Endothelial cell of umbilical vein (primary cell): ENCODE results near the gene TMEM178B.

Experiments
- CTCF ChIP-seq, 2 donors: IDR thresholded peaks; 1 replicate in 1 of 2; 2 replicates in 1 of 2; pipeline ENCODE4 v1.5.1; 2011; ENCODE audit warnings: low read length in 2 of 2, mild to moderate bottlenecking in 2 of 2, moderate library complexity in 2 of 2, control low read depth in 1 of 2, inconsistent platforms in 1 of 2, low read depth in 1 of 2; ENCODE audit not compliant: insufficient read depth in 1 of 2; ENCODE audit errors: extremely low read depth in 1 of 2
- POLR2A ChIP-seq: IDR thresholded peaks from 2 replicates; pipeline ENCODE4 v1.6.1; 2012; ENCODE audit warnings: low read depth, mild to moderate bottlenecking, control low read depth, low read length
- POLR2AphosphoS5 ChIP-seq: IDR thresholded peaks from 2 replicates; pipeline ENCODE4 v1.6.1; 2012; ENCODE audit warnings: low read depth, mild to moderate bottlenecking, control low read depth, low read length, moderate library complexity; ENCODE audit not compliant: insufficient read depth

GRCh38 chr7:141323826-141324225, 250.0 kb downstream of the TMEM178B start:
- TF ChIP-seq CTCF (IDR thresholded peaks at IDR 0.05; ENCODE audit: extremely low read depth in 1 of 2, insufficient read depth in 1 of 2, low read depth in 1 of 2, low read length in 2 of 2) (no peak), POLR2AphosphoS5 (no peak), POLR2A (no peak)
